DND-41 (cell line): ENCODE results near the gene NF1.

Source experiments
- ATAC-seq: fragments of 200-7000 bp; cut with Tn5 transposase; 3 replicates; pipeline ENCODE4 v1.9.1; 2021; ENCODE audit warnings: low read depth; ENCODE audit not compliant: insufficient read depth
- DNase-seq: peaks from one replicate; pipeline ENCODE4 v3.0.0-alpha.2; 2020
- H2AFZ ChIP-seq: 2 replicates; pipeline ENCODE4 v1.6.0; 2012; ENCODE audit warnings: low read depth, low read length
- H3K27ac ChIP-seq: 2 replicates; pipeline ENCODE4 v1.5.1; 2012; ENCODE audit warnings: low read length, inconsistent platforms
- H3K27me3 ChIP-seq: fragments of 200-600 bp; sonication (generic); 2 replicates; pipeline ENCODE4 v1.6.0; 2012; ENCODE audit warnings: low read length, mild to moderate bottlenecking, inconsistent platforms; ENCODE audit not compliant: insufficient read depth, poor library complexity
- H3K36me3 ChIP-seq: 2 replicates; pipeline ENCODE4 v1.5.1; 2012; ENCODE audit warnings: low read length, inconsistent platforms; ENCODE audit not compliant: insufficient read depth
- H3K4me1 ChIP-seq: 2 replicates; pipeline ENCODE4 v1.5.1; 2012; ENCODE audit warnings: mild to moderate bottlenecking, low read length; ENCODE audit not compliant: insufficient read depth
- H3K4me2 ChIP-seq: 2 replicates; pipeline ENCODE4 v1.6.0; 2012; ENCODE audit warnings: mild to moderate bottlenecking, moderate library complexity, low read length, inconsistent platforms; ENCODE audit not compliant: insufficient read depth
- H3K4me3 ChIP-seq, 2 experiments: fragments of 200-600 bp in 1 of 2; shearing (Covaris generic) in 1 of 2; 2 replicates each; pipeline ENCODE4 v1.5.1; 2012 to 2016; ENCODE audit warnings: inconsistent platforms in 2 of 2, low read length in 2 of 2, mild to moderate bottlenecking in 2 of 2, low read depth in 1 of 2, moderate library complexity in 1 of 2
- H3K79me2 ChIP-seq: 2 replicates; pipeline ENCODE4 v1.6.0; 2012; ENCODE audit warnings: low read length, inconsistent platforms; ENCODE audit not compliant: insufficient read depth
- H3K9ac ChIP-seq: 2 replicates; pipeline ENCODE4 v1.6.0; 2012; ENCODE audit warnings: low read depth, mild to moderate bottlenecking, inconsistent platforms, low read length, moderate library complexity
- H3K9me3 ChIP-seq: 2 replicates; pipeline ENCODE4 v1.5.1; 2012; ENCODE audit warnings: low read length, moderate library complexity, mild to moderate bottlenecking, inconsistent platforms; ENCODE audit not compliant: insufficient read depth, severe bottlenecking
- H4K20me1 ChIP-seq: 2 replicates; pipeline ENCODE4 v1.6.0; 2012; ENCODE audit warnings: low read length; ENCODE audit not compliant: insufficient read depth
- CTCF ChIP-seq: IDR thresholded peaks from 2 replicates; pipeline ENCODE4 v1.5.1; 2012; ENCODE audit warnings: borderline replicate concordance, low read length, moderate library complexity, mild to moderate bottlenecking; ENCODE audit not compliant: poor library complexity, severe bottlenecking; ENCODE audit errors: extremely low read depth
- EZH2 ChIP-seq: IDR thresholded peaks from 3 replicates; pipeline ENCODE4 v1.6.1; 2012; ENCODE audit warnings: borderline replicate concordance, low read depth, mild to moderate bottlenecking, moderate library complexity, low read length, inconsistent platforms; ENCODE audit not compliant: severe bottlenecking

Gene NF1

GRCh38 chr17:31422443-31422842 lies 327.7 kb downstream of the NF1 start:
- ATAC-seq (no peak), DNase-seq (no peak)
- no peak overlapping the region for H3K4me2 ChIP-seq
- no peaks in the 10 kb centered on the region for H3K36me3 ChIP-seq
- H3K27me3 ChIP-seq, result no peaks in the 10 kb centered on the region
- H3K9me3 ChIP-seq, result no peaks in the 10 kb centered on the region
- H2AFZ ChIP-seq, result no peak overlapping the region
- no peak overlapping the region for H3K4me3 ChIP-seq
- TF ChIP-seq CTCF (no peak), EZH2 (no peak)
- H3K27ac ChIP-seq, result no peak overlapping the region
- no peaks in the 10 kb centered on the region for H4K20me1 ChIP-seq
- H3K4me1 ChIP-seq, result no peaks in the 10 kb centered on the region
- no peak overlapping the region for H3K9ac ChIP-seq
- no peaks in the 10 kb centered on the region for H3K79me2 ChIP-seq

GRCh38 chr17:31424944-31425281 lies 330.1 kb downstream of the NF1 start:
- H4K20me1 ChIP-seq, result no peaks in the 10 kb centered on the region
- no peak overlapping the region for H3K4me3 ChIP-seq
- H3K4me1 ChIP-seq, result no peaks in the 10 kb centered on the region
- H3K4me2 ChIP-seq, result no peak overlapping the region
- H3K9me3 ChIP-seq, result no peaks in the 10 kb centered on the region
- no peaks in the 10 kb centered on the region for H3K27me3 ChIP-seq
- H2AFZ ChIP-seq, result no peak overlapping the region
- H3K79me2 ChIP-seq, result no peaks in the 10 kb centered on the region
- no peak for ATAC-seq
- H3K9ac ChIP-seq, result no peak overlapping the region
- TF ChIP-seq EZH2, result no peak
- no peak for TF ChIP-seq CTCF
- H3K27ac ChIP-seq, result no peak overlapping the region
- DNase-seq, result no peak
- no peaks in the 10 kb centered on the region for H3K36me3 ChIP-seq

- no peak for TF ChIP-seq CTCF
- TF ChIP-seq EZH2, result no peak
- Histone ChIP-seq H3K27me3 (no peaks in the 10 kb centered on the region), H3K79me2 (no peaks in the 10 kb centered on the region), H3K9ac (no peak overlapping the region), H3K4me3 (no peak overlapping the region), H4K20me1 (no peaks in the 10 kb centered on the region), H2AFZ (no peak overlapping the region), H3K36me3 (no peaks in the 10 kb centered on the region), H3K9me3 (no peaks in the 10 kb centered on the region), H3K4me2 (no peak overlapping the region), H3K4me1 (no peaks in the 10 kb centered on the region), H3K27ac (no peak overlapping the region)
- ATAC-seq (no peak), DNase-seq (no peak)
These were observed 330.7 kb downstream of the NF1 start for GRCh38 chr17:31425282-31426040.
